CD4-positive, alpha-beta T cell treated with Interleukin-6 for 4 hours (primary cell): ENCODE results near the gene IER3IP1.
"Not testable (repeated sequence)": the region's sequence is repeated elsewhere in the genome, so short reads cannot be mapped to it uniquely, and the experiment has no call there.

Source experiments
- DNase-seq: peaks from one replicate; pipeline ENCODE4 v3.0.0-alpha.2; 2020; ENCODE audit warnings: mixed read lengths

IER3IP1 gene

GRCh38 chr18:47175898-47176575 lies at the start of gene IER3IP1:
Gene IER3IP1 (minus strand): TSS chr18:47176364. CDS start chr18:47176277, 87 bp downstream.
- peak; percentile 91 for DNase-seq

GRCh38 chr18:47215554-47216138 lies 39.5 kb upstream of the IER3IP1 start:
- no peak for DNase-seq

GRCh38 chr18:47209171-47209570 lies 33.0 kb upstream of the IER3IP1 start:
- DNase-seq: no peak

GRCh38 chr18:47206945-47207637 lies 30.9 kb upstream of the IER3IP1 start:
- no peak for DNase-seq

- peak; percentile 51 for DNase-seq
Measured at GRCh38 chr18:47204908-47205522, 28.9 kb upstream of the IER3IP1 start.

GRCh38 chr18:47203626-47204464 lies 27.7 kb upstream of the IER3IP1 start:
- no peak for DNase-seq

- DNase-seq: not testable (repeated sequence)
Measured at GRCh38 chr18:47195961-47196360, 19.8 kb upstream of the IER3IP1 start.

- DNase-seq: no peak
Measured at GRCh38 chr18:47191961-47192360, 15.8 kb upstream of the IER3IP1 start.

- DNase-seq: no peak
Measured at GRCh38 chr18:47187721-47188120, 11.6 kb upstream of the IER3IP1 start.

- no peak for DNase-seq
Measured at GRCh38 chr18:47184419-47185050, 8.4 kb upstream of the IER3IP1 start.

GRCh38 chr18:47182156-47182555 lies 6.0 kb upstream of the IER3IP1 start:
- DNase-seq: not testable (repeated sequence)

GRCh38 chr18:47180765-47181164 lies 4.6 kb upstream of the IER3IP1 start:
- no peak for DNase-seq

- no peak for DNase-seq
Measured at GRCh38 chr18:47179520-47179919, 3.4 kb upstream of the IER3IP1 start.

- DNase-seq: no peak
Measured at GRCh38 chr18:47175283-47175897, 774 bp downstream of the IER3IP1 start.

- no peak for DNase-seq
Measured at GRCh38 chr18:47174545-47175116, 1.5 kb downstream of the IER3IP1 start.

GRCh38 chr18:47172476-47172875 lies 3.7 kb downstream of the IER3IP1 start:
- DNase-seq: no peak

GRCh38 chr18:47168913-47169312 lies 7.3 kb downstream of the IER3IP1 start:
- no peak for DNase-seq

- DNase-seq: no peak
Measured at GRCh38 chr18:47168509-47168908, 7.7 kb downstream of the IER3IP1 start.

- DNase-seq: no peak
Measured at GRCh38 chr18:47166294-47166693, 9.9 kb downstream of the IER3IP1 start.

- no peak for DNase-seq
Measured at GRCh38 chr18:47163241-47163640, 12.9 kb downstream of the IER3IP1 start.

GRCh38 chr18:47160256-47160655 lies 15.9 kb downstream of the IER3IP1 start:
- no peak for DNase-seq
